ENCODE data around the gene GABRG3. TPM values are rescaled to one million over a fixed set of nuclear protein-coding genes. Genes with fewer than 3 reads are reported as not detected.

GABRG3 gene
- total RNA-seq, 2 experiments from 2014 or later: not detected

GRCh38 chr15:27441120-27441519 is 470.1 kb downstream of the GABRG3 start:
- ChIA-PET CTCF (no interaction called here), POLR2A (no interaction called here)
- no peak for TF ChIP-seq CTCF (IDR thresholded peaks at IDR 0.05)
- no peak overlapping the region for H3K4me3 ChIP-seq (ENCODE audit: low read length)
- H3K36me3 Mint-ChIP-seq (ENCODE audit: low read depth): no peaks in the 10 kb centered on the region
- intact Hi-C loops (cut with DNase I, micrococcal nuclease): no loop called here
- DNase-seq (no peak), ATAC-seq (ENCODE audit: poor library complexity) (no peak)
- H3K4me1 Mint-ChIP-seq (ENCODE audit: low read depth): no peaks in the 10 kb centered on the region
- no peak overlapping the region for H3K4me3 Mint-ChIP-seq
- H3K9me3 Mint-ChIP-seq: peaks cover 5% of the 10 kb centered on the region
- no peaks in the 10 kb centered on the region for H3K36me3 ChIP-seq (ENCODE audit: insufficient read depth, low read length)
- H3K9me3 ChIP-seq (ENCODE audit: control insufficient read depth in 1 of 2, insufficient read depth in 1 of 2, low read length in 2 of 2): peaks cover 0 to 14% of the 10 kb centered on the region in 2 experiments
- H3K27me3 ChIP-seq (ENCODE audit: control insufficient read depth in 1 of 2, insufficient read depth in 2 of 2, low read length in 2 of 2): no peaks in the 10 kb centered on the region
- no peaks in the 10 kb centered on the region for H3K27me3 Mint-ChIP-seq
- H3K27ac ChIP-seq (ENCODE audit: low read depth in 1 of 2, low read length in 2 of 2): no peak overlapping the region
- H3K27ac Mint-ChIP-seq: no peak overlapping the region
- H3K4me1 ChIP-seq (ENCODE audit: insufficient read depth, low read length): no peaks in the 10 kb centered on the region

DNA sequence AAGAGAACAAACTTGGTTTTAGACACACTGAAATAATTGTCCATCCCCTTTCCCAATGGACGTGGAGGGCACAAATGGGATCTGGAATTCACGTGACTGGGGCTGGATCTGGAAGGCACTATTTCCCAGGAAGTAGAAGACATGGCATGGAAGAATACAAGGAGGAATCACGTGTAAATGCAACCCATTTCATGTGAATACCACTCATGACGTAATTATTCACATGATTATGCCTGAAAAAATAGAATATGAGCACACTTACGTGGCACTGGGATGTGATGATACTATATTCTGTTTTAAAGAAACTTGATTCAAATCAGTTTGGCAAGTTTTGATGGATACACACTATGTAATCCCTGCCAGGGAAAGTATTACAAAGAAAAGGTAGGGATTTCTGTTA is 477.3 kb downstream of the GABRG3 start:
- intact Hi-C loops (cut with DNase I, micrococcal nuclease): no loop called here

DNA sequence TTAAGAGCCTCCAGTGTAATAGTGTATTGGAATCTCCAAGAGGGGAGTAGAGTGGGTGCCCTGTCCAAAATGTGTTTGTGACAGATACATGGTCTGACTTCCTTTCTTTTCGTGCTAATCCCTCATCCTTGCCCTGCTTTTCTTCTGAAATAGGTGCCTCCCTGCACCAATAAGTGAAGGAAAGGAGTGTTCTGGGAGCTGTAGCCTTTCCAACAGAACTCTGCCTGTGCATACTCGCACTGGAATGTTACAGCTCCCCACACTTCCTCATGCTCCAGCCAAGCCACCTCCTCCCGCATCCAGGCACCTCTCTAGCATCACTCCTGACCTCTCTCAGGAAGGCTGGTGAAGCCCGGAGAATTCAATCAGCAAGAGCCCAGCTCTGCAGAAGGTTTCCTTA is 478.0 kb downstream of the GABRG3 start:
- Mint-ChIP-seq H3K4me1 (ENCODE audit: low read depth) (no peaks in the 10 kb centered on the region), H3K27me3 (no peaks in the 10 kb centered on the region), H3K27ac (no peak overlapping the region), H3K4me3 (no peak overlapping the region), H3K9me3 (peaks cover 6% of the 10 kb centered on the region), H3K36me3 (ENCODE audit: low read depth) (no peaks in the 10 kb centered on the region)
- ChIA-PET CTCF (no interaction called here), POLR2A (no interaction called here)
- DNase-seq: no peak
- H3K27ac ChIP-seq (ENCODE audit: low read depth in 1 of 2, low read length in 2 of 2): no peak overlapping the region
- H3K27me3 ChIP-seq (ENCODE audit: control insufficient read depth in 1 of 2, insufficient read depth in 2 of 2, low read length in 2 of 2): no peaks in the 10 kb centered on the region
- H3K36me3 ChIP-seq (ENCODE audit: insufficient read depth, low read length): no peaks in the 10 kb centered on the region
- no peaks in the 10 kb centered on the region for H3K4me1 ChIP-seq (ENCODE audit: insufficient read depth, low read length)
- ATAC-seq (ENCODE audit: poor library complexity): no peak
- TF ChIP-seq CTCF (IDR thresholded peaks at IDR 0.05): no peak
- H3K4me3 ChIP-seq (ENCODE audit: low read length): no peak overlapping the region
- intact Hi-C loops (cut with DNase I, micrococcal nuclease): no loop called here
- H3K9me3 ChIP-seq (ENCODE audit: control insufficient read depth in 1 of 2, insufficient read depth in 1 of 2, low read length in 2 of 2): no peaks in the 10 kb centered on the region

More for the DNA sequence above, 477.3 kb downstream of the GABRG3 start:
- Mint-ChIP-seq H3K4me3 (no peak overlapping the region), H3K27ac (no peak overlapping the region), H3K27me3 (no peaks in the 10 kb centered on the region), H3K9me3 (peaks cover 6% of the 10 kb centered on the region), H3K4me1 (ENCODE audit: low read depth) (no peaks in the 10 kb centered on the region), H3K36me3 (ENCODE audit: low read depth) (no peaks in the 10 kb centered on the region)
- Histone ChIP-seq H3K36me3 (ENCODE audit: insufficient read depth, low read length) (no peaks in the 10 kb centered on the region), H3K27me3 (ENCODE audit: control insufficient read depth in 1 of 2, insufficient read depth in 2 of 2, low read length in 2 of 2) (no peaks in the 10 kb centered on the region), H3K4me1 (ENCODE audit: insufficient read depth, low read length) (no peaks in the 10 kb centered on the region), H3K27ac (ENCODE audit: low read depth in 1 of 2, low read length in 2 of 2) (no peak overlapping the region), H3K4me3 (ENCODE audit: low read length) (no peak overlapping the region), H3K9me3 (ENCODE audit: control insufficient read depth in 1 of 2, insufficient read depth in 1 of 2, low read length in 2 of 2) (no peaks in the 10 kb centered on the region)
- no peak for DNase-seq
- no peak for TF ChIP-seq CTCF (IDR thresholded peaks at IDR 0.05)
- CTCF ChIA-PET: no interaction called here
- no peak for ATAC-seq (ENCODE audit: poor library complexity)
- POLR2A ChIA-PET: no interaction called here

All from CD4-positive, alpha-beta T cell (primary cell).